ENCODE results near the gene CDK9.

DNA sequence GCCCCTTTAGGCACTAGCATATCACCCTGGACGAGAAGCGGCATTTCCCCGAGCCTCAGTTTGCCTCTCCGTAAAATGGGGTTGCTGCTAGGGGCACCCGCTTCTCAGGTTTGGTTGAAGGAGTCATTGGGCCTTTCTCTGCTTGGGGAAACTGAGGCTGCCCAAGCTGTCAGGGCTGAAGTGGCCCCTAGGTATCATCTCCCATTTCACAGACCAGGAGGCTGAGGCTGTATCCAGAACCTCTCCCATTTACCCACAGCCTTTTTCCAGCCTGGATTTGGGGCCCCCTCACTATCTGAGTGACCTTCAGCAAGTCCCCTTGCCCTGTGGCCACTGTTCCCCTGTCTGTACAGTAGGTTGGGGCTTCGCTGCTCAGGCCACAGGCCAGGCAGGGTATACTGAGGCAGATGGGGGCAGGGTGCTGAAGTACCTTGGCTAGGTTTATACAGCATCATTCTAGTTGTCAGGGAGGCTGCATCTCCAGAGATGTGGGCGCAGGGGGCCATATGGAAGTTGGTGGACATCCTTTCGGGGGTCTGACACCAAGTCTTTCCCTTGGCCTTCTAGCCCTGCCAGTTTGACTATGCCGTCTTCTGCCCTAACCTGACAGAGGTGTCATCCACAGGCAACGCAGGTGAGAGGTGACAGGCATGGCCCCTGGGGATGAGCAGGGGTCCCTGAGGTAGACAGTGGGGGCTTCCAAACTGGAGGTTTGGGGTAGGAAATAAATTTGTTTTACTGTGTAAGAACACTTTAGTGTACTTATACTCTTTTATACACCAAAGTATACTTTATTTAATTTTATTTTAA lies 24.7 kb downstream of the CDK9 start:
- TF ChIP-seq YY1 (IDR thresholded peaks at IDR 0.05; ENCODE audit: insufficient read depth, insufficient read length) (no peak), ZNF274 (IDR thresholded peaks at IDR 0.05; ENCODE audit: low read depth, low read length) (no peak), SUZ12 (IDR thresholded peaks at IDR 0.05; ENCODE audit: extremely low read depth, insufficient read depth, insufficient read length) (no peak)
